GM13977 (cell line): ENCODE data around the gene NEK11.

ENCODE experiments used
- DNase-seq: peaks from one replicate; pipeline ENCODE4 v3.0.0; 2012; ENCODE audit warnings: low spot score
- in situ Hi-C: fragments of 300-500 bp; cut with MboI; formaldehyde crosslinking; loops from one replicate; pipeline ENCODE4 v1.12.0; 2022; ENCODE audit warnings: low sequenced_read_pairs, low pct_unique_long_range_greater_than_20kb, mixed read lengths, inconsistent platforms; ENCODE audit not compliant: unreplicated experiment
- TF ChIP-seq, protein P1 (sequence below): IDR thresholded peaks from 2 replicates; pipeline ENCODE4 v1.5.1; 2012; ENCODE audit warnings: mild to moderate bottlenecking, control low read depth; ENCODE audit not compliant: insufficient read depth; ENCODE audit errors: extremely low read depth, missing control alignments

Gene NEK11

DNA sequence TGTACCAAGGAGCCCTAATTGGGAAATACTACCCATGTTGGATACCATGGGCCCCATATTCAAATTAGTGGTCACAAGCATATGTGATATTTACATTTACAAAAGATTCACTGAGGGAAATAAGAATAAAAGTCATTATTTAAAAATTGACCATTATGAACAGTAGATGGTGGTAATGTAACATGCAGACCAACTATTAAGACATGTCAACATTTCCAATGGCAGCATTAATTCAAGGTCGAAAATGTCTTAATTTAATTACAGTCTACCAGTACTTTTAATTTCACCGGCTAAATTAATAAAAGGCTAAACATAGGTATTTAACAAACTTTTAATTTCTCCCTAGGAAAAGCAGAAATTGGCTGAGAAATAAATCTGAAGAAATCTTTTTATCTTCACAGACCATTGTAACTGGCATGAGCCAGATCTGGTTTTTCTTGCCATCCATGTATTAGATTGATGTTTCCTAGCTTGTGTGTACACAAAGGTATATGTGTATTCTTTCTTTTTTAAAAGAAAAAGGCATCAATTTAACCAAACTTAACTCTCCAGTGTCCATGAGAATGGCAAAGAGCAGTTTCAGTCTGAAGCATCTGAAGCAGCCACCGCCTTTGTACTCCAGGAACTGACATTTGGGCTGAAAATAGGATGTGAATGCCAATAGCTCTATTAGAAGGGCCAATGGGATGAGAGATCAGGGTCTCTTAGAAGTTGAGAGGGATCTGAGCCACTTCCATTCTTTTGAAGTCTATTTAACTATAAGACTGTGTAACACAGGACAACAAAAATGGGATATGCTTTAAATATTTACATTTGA lies 26.6 kb downstream of the NEK11 start:
- DNase-seq = no peak
- TF ChIP-seq, protein P1, sequence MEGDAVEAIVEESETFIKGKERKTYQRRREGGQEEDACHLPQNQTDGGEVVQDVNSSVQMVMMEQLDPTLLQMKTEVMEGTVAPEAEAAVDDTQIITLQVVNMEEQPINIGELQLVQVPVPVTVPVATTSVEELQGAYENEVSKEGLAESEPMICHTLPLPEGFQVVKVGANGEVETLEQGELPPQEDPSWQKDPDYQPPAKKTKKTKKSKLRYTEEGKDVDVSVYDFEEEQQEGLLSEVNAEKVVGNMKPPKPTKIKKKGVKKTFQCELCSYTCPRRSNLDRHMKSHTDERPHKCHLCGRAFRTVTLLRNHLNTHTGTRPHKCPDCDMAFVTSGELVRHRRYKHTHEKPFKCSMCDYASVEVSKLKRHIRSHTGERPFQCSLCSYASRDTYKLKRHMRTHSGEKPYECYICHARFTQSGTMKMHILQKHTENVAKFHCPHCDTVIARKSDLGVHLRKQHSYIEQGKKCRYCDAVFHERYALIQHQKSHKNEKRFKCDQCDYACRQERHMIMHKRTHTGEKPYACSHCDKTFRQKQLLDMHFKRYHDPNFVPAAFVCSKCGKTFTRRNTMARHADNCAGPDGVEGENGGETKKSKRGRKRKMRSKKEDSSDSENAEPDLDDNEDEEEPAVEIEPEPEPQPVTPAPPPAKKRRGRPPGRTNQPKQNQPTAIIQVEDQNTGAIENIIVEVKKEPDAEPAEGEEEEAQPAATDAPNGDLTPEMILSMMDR = peak; percentile 12
- in situ Hi-C loops = no loop called here

DNA sequence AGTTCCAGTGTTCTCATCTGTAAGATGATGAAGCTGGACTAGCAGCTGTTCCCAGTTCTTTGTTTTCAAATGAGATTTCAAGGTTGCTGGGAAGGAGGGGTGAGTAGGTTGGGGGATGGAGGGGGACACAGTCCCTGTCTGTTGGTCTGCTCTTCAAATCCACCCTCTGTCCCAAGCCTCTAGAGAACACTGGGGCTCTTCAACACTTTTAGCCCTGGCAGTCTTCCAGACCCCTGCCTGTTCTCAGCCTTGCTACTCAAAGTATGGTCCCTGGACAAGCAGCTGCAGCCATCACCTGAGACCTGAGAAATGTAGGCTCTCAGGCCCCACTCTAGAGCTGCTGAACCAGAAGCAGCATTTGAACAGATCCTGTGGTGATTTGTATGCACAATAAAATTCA lies 41.3 kb downstream of the NEK11 start:
- DNase-seq = no peak
- in situ Hi-C loops = no loop called here
- TF ChIP-seq, protein P1 = no peak

DNA sequence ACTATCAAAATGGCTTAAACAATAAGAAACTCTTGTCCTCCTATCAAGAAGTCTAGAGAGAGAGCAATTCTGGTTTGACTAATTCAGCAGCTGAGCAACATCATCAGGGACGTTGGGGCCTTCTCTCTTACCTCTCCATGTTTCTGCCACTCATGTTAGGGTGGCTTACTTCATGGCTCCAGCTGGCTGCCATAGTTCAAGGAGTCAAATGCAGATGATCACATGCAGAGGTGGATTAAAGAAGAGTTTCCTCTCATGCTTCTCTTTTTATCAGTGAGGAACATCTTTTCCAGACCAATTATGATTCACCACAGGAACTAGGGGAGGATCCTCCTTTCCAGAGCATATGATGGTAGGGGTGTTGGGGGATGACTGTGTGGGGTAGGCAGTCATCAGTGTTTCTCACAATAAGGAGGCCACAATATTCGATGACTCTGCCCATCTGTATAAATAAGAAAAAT lies 45.5 kb downstream of the NEK11 start:
- in situ Hi-C loops = no loop called here
- TF ChIP-seq, protein P1 = no peak
- no peak for DNase-seq

DNA sequence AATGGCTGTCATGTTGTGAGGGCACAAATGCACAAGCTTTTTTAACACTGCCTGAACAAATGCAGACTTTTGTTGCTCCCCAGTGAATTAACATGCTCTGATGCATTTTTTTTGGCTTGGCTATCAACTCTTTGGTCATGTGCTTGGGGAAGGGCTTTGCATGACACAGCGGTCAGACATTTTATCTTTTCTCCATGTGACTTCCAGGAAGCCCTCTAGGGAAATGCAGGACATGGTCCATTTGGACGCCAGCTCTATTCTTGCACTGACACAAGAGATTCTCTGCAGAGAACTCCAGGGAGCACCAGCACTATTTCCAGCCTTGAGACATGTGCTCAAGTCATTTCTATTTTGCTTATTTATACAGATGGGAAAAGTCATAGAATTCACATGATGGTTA lies 46.2 kb downstream of the NEK11 start:
- DNase-seq = no peak
- in situ Hi-C loops = no loop called here
- TF ChIP-seq, protein P1 = no peak

DNA sequence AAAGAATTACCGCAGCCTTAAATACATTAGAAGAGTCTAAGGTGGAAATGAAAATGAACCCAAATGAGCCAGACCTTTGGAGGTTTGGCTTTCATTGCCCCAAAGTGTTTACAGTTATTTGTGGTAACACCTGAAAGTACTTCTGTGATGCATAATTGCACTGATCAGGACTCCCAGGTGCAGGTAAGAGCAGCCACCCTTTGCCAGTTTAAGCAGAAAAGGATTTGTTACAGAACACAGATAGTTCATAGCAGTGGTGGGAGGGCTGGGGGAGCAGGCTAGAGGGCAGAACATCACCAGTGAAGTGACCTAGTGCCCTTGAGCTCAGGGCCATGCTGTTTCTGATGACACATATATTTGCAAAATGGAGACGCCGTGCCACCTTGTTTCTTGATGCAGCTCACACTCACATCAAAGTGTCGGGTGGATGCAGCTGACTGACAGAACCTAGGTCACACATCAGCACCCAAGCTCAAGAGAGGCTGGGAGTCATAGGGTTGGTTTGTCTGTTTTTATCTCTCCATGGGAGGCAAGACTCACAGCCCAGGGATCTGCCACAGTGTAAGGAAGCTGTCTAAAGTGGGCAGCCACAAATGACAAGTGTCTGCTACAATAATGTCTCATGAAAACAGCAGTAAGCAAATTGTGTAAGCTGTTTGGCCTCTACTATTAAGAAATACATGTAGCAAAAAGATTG lies 49.1 kb downstream of the NEK11 start:
- in situ Hi-C loops = no loop called here
- TF ChIP-seq, protein P1 = no peak
- DNase-seq = no peak

DNA sequence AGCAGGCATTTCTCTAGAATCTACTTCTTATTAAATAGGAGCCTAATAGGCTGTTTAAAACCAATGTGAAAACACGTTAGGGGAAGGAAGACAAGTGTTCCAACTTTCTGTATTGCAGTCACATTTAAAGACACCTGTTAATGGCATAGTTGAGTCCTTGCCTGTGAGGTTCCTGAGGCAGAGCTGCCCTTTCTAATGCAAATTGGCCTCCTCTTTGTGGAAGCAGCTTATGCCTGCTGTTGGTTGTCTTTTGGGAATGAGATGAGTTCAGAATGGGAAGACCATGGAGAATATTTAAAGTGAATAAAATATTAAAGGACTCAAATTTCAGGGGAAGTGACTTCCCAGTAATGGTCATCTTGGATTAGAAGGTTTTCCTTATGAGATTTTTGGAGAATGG lies 51.2 kb downstream of the NEK11 start:
- in situ Hi-C loops = no loop called here
- TF ChIP-seq, protein P1 = no peak
- no peak for DNase-seq
